SU-DHL-6 (cell line): ENCODE results near the gene PHACTR1.

ENCODE experiments used
- CTCF ChIP-seq: fragments of 200-600 bp; sonication (generic); IDR thresholded peaks from one replicate; pipeline ENCODE4 v1.5.1; 2017; ENCODE audit warnings: antibody characterized with exemption, mild to moderate bottlenecking, low read length, moderate library complexity; ENCODE audit not compliant: insufficient read depth, poor library complexity, severe bottlenecking
- EZH2phosphoT487 ChIP-seq: fragments of 200-600 bp; sonication (generic), shearing (Covaris generic); conservative IDR thresholded peaks from 2 replicates; pipeline ENCODE4 v1.6.1; 2018; ENCODE audit warnings: mild to moderate bottlenecking, antibody characterized with exemption, low read length, moderate library complexity, mixed read lengths

DNA sequence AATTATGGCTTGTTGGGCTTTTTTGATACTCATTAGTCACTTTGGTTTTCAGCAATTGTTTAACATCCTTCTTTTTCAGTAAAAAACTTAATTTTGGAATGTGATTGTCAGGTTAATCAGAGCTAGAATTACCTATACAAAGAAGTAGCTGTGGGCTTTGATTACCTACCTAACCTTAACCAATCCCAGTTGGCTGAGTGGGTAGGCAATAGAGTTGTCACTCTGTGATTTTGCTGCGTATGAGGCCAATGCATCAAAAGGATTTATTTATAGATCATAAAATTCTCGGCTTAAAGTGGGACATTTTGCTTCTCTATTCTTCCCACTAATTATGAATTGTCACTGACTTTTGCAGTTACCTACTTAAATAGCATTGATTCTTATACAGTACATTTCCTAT lies 111.4 kb downstream of the PHACTR1 start:
- TF ChIP-seq CTCF (no peak), EZH2phosphoT487 (no peak)
